Inflammatory macrophage treated with lipopolysaccharide for 1 hour (primary cell): ENCODE data around the gene COBLL1.

Source experiments
- DNase-seq, 2 donors: peaks; one replicate each; pipeline ENCODE4 v3.0.0-alpha.2; 2020 to 2022

COBLL1 gene

GRCh38 chr2:164780611-164781178, 60.9 kb downstream of the COBLL1 start:
- DNase-seq: no peak

GRCh38 chr2:164779383-164780057, 62.1 kb downstream of the COBLL1 start:
- no peak for DNase-seq

- peak in 1 of 2 donors; percentile 14 for DNase-seq
Observed at GRCh38 chr2:164778723-164779122, 62.9 kb downstream of the COBLL1 start.

GRCh38 chr2:164777847-164778461, 63.7 kb downstream of the COBLL1 start:
- DNase-seq: no peak

- DNase-seq: no peak
Observed at GRCh38 chr2:164773635-164774034, 68.0 kb downstream of the COBLL1 start.

- DNase-seq: no peak
Observed at GRCh38 chr2:164773091-164773490, 68.5 kb downstream of the COBLL1 start.

- DNase-seq: no peak
Observed at GRCh38 chr2:164771897-164772296, 69.7 kb downstream of the COBLL1 start.

GRCh38 chr2:164770421-164770916, 71.2 kb downstream of the COBLL1 start:
- no peak for DNase-seq

GRCh38 chr2:164766954-164767320, 74.7 kb downstream of the COBLL1 start:
- no peak for DNase-seq

- peak; percentile 72 to 82 for DNase-seq
Observed at GRCh38 chr2:164766216-164766953, 75.2 kb downstream of the COBLL1 start.

GRCh38 chr2:164764996-164765395, 76.6 kb downstream of the COBLL1 start:
- DNase-seq: no peak

- DNase-seq: no peak
Observed at GRCh38 chr2:164764474-164764873, 77.1 kb downstream of the COBLL1 start.

- DNase-seq: no peak
Observed at GRCh38 chr2:164763431-164763830, 78.2 kb downstream of the COBLL1 start.

GRCh38 chr2:164761737-164762460, 79.7 kb downstream of the COBLL1 start:
- no peak for DNase-seq

GRCh38 chr2:164761201-164761600, 80.4 kb downstream of the COBLL1 start:
- DNase-seq: peak; percentile 22 to 29

- DNase-seq: no peak
Observed at GRCh38 chr2:164760179-164760578, 81.4 kb downstream of the COBLL1 start.

GRCh38 chr2:164757934-164758695, 83.5 kb downstream of the COBLL1 start:
- DNase-seq: peak; percentile 55 to 56

- DNase-seq: no peak
Observed at GRCh38 chr2:164756773-164757172, 84.8 kb downstream of the COBLL1 start.

GRCh38 chr2:164755952-164756351, 85.7 kb downstream of the COBLL1 start:
- no peak for DNase-seq

- no peak for DNase-seq
Observed at GRCh38 chr2:164754157-164755093, 87.2 kb downstream of the COBLL1 start.

GRCh38 chr2:164752956-164753355, 88.7 kb downstream of the COBLL1 start:
- no peak for DNase-seq
